Measurements from ENCODE around the gene SLF2.

SLF2 gene

DNA sequence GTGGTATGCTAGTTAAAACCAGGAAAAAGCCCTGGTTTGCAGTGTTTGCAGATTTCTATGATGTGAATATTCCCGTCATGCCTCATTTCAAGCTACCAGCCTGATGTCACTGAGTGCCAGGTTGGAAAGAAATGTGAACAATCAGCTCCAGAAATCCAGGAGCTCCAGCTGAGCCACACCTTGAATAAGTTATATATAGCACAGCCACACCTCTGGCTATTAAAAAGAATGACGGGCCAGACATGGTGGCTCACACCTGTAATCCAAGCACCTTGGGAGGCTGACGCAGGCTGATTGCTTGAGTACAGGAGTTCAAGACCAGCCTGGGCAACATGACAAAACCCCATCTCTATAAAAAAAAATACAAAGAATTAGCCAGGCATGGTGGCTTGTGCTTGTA is 18.7 kb upstream of the SLF2 start:
- Mint-ChIP-seq H3K4me3 (no peak overlapping the region), H3K27me3 (ENCODE audit: low read depth) (peaks cover 5% of the 10 kb centered on the region), H3K4me1 (peaks cover 60% of the 10 kb centered on the region), H3K27ac (peak overlapping the region in 1 of 3 experiments; percentile 29), H3K9me3 (no peaks in the 10 kb centered on the region), H3K36me3 (ENCODE audit: low read depth) (no peaks in the 10 kb centered on the region)
- TF ChIP-seq, protein P1, sequence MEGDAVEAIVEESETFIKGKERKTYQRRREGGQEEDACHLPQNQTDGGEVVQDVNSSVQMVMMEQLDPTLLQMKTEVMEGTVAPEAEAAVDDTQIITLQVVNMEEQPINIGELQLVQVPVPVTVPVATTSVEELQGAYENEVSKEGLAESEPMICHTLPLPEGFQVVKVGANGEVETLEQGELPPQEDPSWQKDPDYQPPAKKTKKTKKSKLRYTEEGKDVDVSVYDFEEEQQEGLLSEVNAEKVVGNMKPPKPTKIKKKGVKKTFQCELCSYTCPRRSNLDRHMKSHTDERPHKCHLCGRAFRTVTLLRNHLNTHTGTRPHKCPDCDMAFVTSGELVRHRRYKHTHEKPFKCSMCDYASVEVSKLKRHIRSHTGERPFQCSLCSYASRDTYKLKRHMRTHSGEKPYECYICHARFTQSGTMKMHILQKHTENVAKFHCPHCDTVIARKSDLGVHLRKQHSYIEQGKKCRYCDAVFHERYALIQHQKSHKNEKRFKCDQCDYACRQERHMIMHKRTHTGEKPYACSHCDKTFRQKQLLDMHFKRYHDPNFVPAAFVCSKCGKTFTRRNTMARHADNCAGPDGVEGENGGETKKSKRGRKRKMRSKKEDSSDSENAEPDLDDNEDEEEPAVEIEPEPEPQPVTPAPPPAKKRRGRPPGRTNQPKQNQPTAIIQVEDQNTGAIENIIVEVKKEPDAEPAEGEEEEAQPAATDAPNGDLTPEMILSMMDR (IDR thresholded peaks at IDR 0.05; ENCODE audit: unreplicated experiment in 3 of 3), result no peak

DNA sequence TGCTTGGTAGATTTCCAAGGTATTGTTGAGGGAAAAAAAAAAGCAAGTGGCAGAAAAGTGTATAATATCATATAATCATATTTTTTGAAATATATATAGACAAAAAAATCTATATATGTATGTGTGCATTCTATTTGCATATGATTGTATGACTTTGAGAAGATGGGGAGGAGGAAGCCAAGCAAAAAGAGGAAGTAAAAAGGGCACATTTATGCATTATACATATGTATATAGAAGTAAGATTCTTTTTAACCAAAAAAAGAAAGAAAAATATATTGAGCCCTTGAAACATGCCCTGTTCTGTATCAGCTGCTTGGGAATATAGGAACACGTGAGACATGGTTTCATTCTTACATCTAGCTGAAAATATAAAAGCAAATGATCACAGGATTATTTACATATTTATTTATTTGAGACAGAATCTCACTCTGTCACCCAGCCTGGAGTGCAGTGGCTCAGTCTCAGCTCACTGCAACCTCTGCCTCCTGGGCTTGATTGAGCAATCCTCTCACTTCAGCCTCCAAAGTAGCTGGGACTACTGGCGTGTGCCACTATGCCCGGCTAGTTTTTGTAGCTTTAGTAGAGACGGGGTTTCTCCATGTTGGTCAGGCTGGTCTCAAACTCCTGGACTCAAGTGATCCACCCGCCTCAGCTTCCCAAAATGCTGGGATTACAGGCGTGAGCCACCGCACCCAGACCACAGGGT is 18.0 kb upstream of the SLF2 start:
- Mint-ChIP-seq H3K36me3 (ENCODE audit: low read depth) (no peaks in the 10 kb centered on the region), H3K4me1 (peaks cover 53% of the 10 kb centered on the region), H3K27me3 (ENCODE audit: low read depth) (peaks cover 5% of the 10 kb centered on the region), H3K4me3 (no peak overlapping the region), H3K27ac (peak overlapping the region in 1 of 3 experiments; percentile 66), H3K9me3 (no peaks in the 10 kb centered on the region)
- TF ChIP-seq, protein P1 (IDR thresholded peaks at IDR 0.05; ENCODE audit: unreplicated experiment in 3 of 3), result no peak

DNA sequence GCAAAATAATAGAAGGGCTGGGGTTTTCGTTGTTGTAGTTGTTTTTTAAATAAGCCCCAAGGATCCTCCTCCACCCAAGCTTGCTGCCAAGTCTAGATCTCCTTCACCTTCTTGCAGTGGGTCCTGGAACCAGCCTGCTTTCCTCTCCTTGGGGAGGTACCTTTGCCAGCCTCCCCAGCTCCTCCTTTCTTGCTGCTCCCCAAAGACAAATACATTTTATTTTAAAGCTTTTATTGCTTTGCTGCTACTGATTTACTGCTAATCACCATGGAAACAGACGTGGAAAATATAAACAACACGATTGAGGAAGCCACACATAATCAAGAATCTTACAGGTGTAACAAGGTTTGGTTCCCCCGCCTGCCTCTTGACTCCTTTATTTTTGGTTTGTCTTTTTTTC is 17.4 kb upstream of the SLF2 start:
- Mint-ChIP-seq H3K4me3 (no peak overlapping the region), H3K9me3 (no peaks in the 10 kb centered on the region), H3K27me3 (ENCODE audit: low read depth) (peaks cover 5% of the 10 kb centered on the region), H3K4me1 (peaks cover 52% of the 10 kb centered on the region), H3K27ac (peak overlapping the region in 2 of 3 experiments; percentile 66), H3K36me3 (ENCODE audit: low read depth) (no peaks in the 10 kb centered on the region)
- TF ChIP-seq, protein P1 (IDR thresholded peaks at IDR 0.05; ENCODE audit: unreplicated experiment in 3 of 3), result no peak

DNA sequence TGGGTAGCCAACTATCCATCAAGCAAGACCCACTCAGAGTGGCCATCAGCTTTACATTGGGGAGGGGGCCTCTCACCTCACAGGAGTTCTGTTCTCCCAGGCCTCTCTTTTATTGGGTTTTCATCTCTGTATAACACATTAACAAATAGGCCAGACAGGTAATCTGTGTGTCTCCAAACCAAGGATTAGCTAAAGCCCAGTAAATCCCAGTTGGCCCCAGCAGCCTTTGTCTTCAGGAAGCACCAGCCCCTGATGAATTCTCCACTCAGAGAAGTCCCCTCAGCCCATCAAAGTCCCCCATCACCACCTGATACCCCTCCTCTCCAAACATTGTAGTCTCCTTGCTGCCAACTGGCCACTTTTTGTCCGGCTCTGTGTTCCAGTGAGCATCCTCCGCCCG is 16.9 kb upstream of the SLF2 start:
- H3K4me3 Mint-ChIP-seq, result no peak overlapping the region
- TF ChIP-seq, protein P1 (IDR thresholded peaks at IDR 0.05; ENCODE audit: unreplicated experiment in 3 of 3), result no peak
- H3K36me3 Mint-ChIP-seq (ENCODE audit: low read depth), result no peaks in the 10 kb centered on the region
- peaks cover 46% of the 10 kb centered on the region for H3K4me1 Mint-ChIP-seq
- H3K27me3 Mint-ChIP-seq (ENCODE audit: low read depth), result peaks cover 5% of the 10 kb centered on the region
- no peaks in the 10 kb centered on the region for H3K9me3 Mint-ChIP-seq
- H3K27ac Mint-ChIP-seq, result peak overlapping the region in 2 of 3 experiments; percentile 66

DNA sequence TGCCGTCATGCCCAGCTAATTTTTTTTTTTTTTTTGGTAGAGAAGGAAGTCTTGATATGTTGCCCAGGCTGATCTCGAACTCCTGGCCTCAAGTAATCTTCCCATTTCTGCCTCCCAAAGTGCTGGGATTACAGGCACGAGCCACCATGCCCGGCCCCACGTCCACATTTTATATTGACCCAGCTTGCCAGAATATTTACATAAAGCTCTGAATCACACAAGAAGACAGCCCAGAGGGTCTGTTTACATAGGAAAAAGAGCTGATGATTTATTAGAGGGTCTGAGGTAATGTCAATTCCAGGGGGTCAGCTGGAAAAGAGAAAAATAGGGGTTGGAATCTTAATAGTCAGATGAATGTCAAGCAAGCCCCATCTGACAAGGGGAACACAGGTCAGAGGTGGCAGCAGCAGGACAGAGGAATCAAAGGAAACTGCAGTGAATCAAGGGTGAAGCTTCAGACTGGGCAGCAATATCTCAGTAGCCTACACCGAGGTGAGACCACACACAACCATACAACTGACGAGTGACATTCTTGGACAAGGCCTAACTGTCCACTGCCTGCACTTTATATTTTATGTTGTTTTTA is 15.8 kb upstream of the SLF2 start:
- H3K9me3 Mint-ChIP-seq, result no peaks in the 10 kb centered on the region
- peaks cover 39% of the 10 kb centered on the region for H3K4me1 Mint-ChIP-seq
- H3K27me3 Mint-ChIP-seq (ENCODE audit: low read depth), result peaks cover 13% of the 10 kb centered on the region
- H3K27ac Mint-ChIP-seq, result peak overlapping the region; percentile 59 to 85 (median 65)
- no peaks in the 10 kb centered on the region for H3K36me3 Mint-ChIP-seq (ENCODE audit: low read depth)
- H3K4me3 Mint-ChIP-seq, result peak overlapping the region in 1 of 3 experiments; percentile 14
- TF ChIP-seq, protein P1 (IDR thresholded peaks at IDR 0.05; ENCODE audit: unreplicated experiment in 3 of 3), result no peak
